Thoracic aorta (tissue), 2 donors: ENCODE results near the gene ZCCHC9. TPM values are rescaled to one million over a fixed set of nuclear protein-coding genes. Genes with fewer than 3 reads are reported as not detected.

Experiments used
- ATAC-seq: fragments of 150-250 bp; one replicate; pipeline ENCODE4 v1.8.0; 2017; ENCODE audit warnings: low read depth; ENCODE audit not compliant: insufficient number of reproducible peaks, low FRiP score
- DNase-seq: peaks from one replicate; pipeline ENCODE4 v3.0.0-alpha.2; 2020; ENCODE audit warnings: low spot score
- H3K27ac ChIP-seq, 2 donors: fragments of 200-600 bp; sonication (generic); 1 replicate in 1 of 2; 2 replicates in 1 of 2; pipeline ENCODE4 v1.5.1; 2016; ENCODE audit warnings: mild to moderate bottlenecking in 2 of 2, moderate library complexity in 2 of 2
- H3K27me3 ChIP-seq: fragments of 200-600 bp; sonication (generic); replicated peaks from 2 replicates; pipeline ENCODE4 v1.6.0; 2016; ENCODE audit warnings: mild to moderate bottlenecking; ENCODE audit not compliant: insufficient read depth
- H3K36me3 ChIP-seq: fragments of 200-600 bp; sonication (generic); one replicate; pipeline ENCODE4 v1.5.1; 2016
- H3K4me1 ChIP-seq, 2 donors: fragments of 200-600 bp; sonication (generic); 1 replicate in 1 of 2; 2 replicates in 1 of 2; pipeline versions ENCODE4 v1.5.1 to v1.6.0; 2016; ENCODE audit warnings: low read depth in 2 of 2, mild to moderate bottlenecking in 1 of 2; ENCODE audit not compliant: control insufficient read depth in 1 of 2
- H3K4me3 ChIP-seq: fragments of 200-600 bp; sonication (generic); 2 replicates; pipeline ENCODE4 v1.5.1; 2016; ENCODE audit warnings: mild to moderate bottlenecking
- H3K9me3 ChIP-seq: fragments of 200-600 bp; sonication (generic); 2 replicates; pipeline ENCODE4 v1.5.1; 2016
- total RNA-seq, 2 donors: library from RNA; depleted of rRNA; stranded (reverse); fragments of >200 nt; gene quantifications; one replicate each; pipeline versions ENCODE4 v1.1.0 to v1.2.3, GENCODE V29; 2016
- TF ChIP-seq, protein P1 (sequence below): fragments of 200-600 bp; sonication (generic); IDR thresholded peaks from one replicate; pipeline ENCODE4 v1.5.1; 2019; ENCODE audit warnings: antibody characterized with exemption

The ZCCHC9 gene
- total RNA-seq, 2 donors from 2014 or later = 4.9 to 22.1 TPM

- ATAC-seq (no peak), DNase-seq (no peak)
- Histone ChIP-seq H3K27ac (no peak overlapping the region), H3K4me3 (no peak overlapping the region), H3K4me1 (no peaks in the 10 kb centered on the region), H3K27me3 (no peaks in the 10 kb centered on the region), H3K36me3 (no peaks in the 10 kb centered on the region), H3K9me3 (no peaks in the 10 kb centered on the region)
- TF ChIP-seq, protein P1, sequence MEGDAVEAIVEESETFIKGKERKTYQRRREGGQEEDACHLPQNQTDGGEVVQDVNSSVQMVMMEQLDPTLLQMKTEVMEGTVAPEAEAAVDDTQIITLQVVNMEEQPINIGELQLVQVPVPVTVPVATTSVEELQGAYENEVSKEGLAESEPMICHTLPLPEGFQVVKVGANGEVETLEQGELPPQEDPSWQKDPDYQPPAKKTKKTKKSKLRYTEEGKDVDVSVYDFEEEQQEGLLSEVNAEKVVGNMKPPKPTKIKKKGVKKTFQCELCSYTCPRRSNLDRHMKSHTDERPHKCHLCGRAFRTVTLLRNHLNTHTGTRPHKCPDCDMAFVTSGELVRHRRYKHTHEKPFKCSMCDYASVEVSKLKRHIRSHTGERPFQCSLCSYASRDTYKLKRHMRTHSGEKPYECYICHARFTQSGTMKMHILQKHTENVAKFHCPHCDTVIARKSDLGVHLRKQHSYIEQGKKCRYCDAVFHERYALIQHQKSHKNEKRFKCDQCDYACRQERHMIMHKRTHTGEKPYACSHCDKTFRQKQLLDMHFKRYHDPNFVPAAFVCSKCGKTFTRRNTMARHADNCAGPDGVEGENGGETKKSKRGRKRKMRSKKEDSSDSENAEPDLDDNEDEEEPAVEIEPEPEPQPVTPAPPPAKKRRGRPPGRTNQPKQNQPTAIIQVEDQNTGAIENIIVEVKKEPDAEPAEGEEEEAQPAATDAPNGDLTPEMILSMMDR = no peak
These were observed 54.2 kb downstream of the ZCCHC9 start for GRCh38 chr5:81355291-81356251.

- ATAC-seq = no peak
These were observed 57.7 kb downstream of the ZCCHC9 start for GRCh38 chr5:81359108-81359507.

GRCh38 chr5:81359881-81360280 lies 58.5 kb downstream of the ZCCHC9 start:
- Histone ChIP-seq H3K27me3 (no peaks in the 10 kb centered on the region), H3K27ac (no peak overlapping the region), H3K4me1 (no peaks in the 10 kb centered on the region), H3K36me3 (no peaks in the 10 kb centered on the region), H3K9me3 (no peaks in the 10 kb centered on the region), H3K4me3 (no peak overlapping the region)
- TF ChIP-seq, protein P1 = no peak
- DNase-seq (no peak), ATAC-seq (no peak)

More at GRCh38 chr5:81359108-81359507, 57.7 kb downstream of the ZCCHC9 start:
- Histone ChIP-seq H3K9me3 (no peaks in the 10 kb centered on the region), H3K4me3 (no peak overlapping the region), H3K27ac (no peak overlapping the region), H3K36me3 (no peaks in the 10 kb centered on the region), H3K4me1 (no peaks in the 10 kb centered on the region), H3K27me3 (no peaks in the 10 kb centered on the region)
- DNase-seq = no peak
- TF ChIP-seq, protein P1 = no peak

DNA sequence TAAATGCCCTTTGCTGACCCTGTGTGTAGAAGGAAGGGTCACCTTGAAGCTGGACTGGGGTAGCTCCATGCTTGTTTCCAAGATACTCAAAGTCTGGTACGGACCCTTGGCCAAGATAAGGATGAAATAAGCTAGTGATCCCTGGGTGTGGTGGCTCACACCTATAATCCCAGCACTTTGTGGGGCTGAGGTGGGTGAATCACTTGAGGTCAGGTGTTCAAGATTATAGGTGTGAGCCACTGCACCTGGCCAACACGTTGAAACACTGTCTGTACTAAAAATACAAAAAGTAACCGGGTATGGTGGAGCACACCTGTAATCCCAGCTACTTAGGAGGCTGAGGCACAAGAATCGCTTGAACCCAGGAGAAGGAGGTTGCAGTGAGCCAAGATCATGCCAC lies 59.3 kb downstream of the ZCCHC9 start:
- TF ChIP-seq, protein P1 = no peak
- Histone ChIP-seq H3K4me1 (no peaks in the 10 kb centered on the region), H3K9me3 (no peaks in the 10 kb centered on the region), H3K27ac (no peak overlapping the region), H3K27me3 (no peaks in the 10 kb centered on the region), H3K36me3 (no peaks in the 10 kb centered on the region), H3K4me3 (no peak overlapping the region)
- ATAC-seq = no peak
- no peak for DNase-seq

- Histone ChIP-seq H3K9me3 (no peaks in the 10 kb centered on the region), H3K27ac (no peak overlapping the region), H3K36me3 (no peaks in the 10 kb centered on the region), H3K4me1 (no peaks in the 10 kb centered on the region), H3K4me3 (no peak overlapping the region), H3K27me3 (no peaks in the 10 kb centered on the region)
- TF ChIP-seq, protein P1 = no peak
- no peak for DNase-seq
- no peak for ATAC-seq
These were observed 60.2 kb downstream of the ZCCHC9 start for GRCh38 chr5:81361600-81361999.

Other genes starting within 250 kb of the ZCCHC9 start
- 10 to 100 TPM; 16.8 to 20.6 TPM for gene CKMT2, start 68.3 kb upstream of the ZCCHC9 start, total RNA-seq
- 1 to 10 TPM in 1 of 2 donors, not detected in 1; 2.3 TPM for gene ACOT12, start 92.5 kb downstream of the ZCCHC9 start, total RNA-seq